Thyroid gland (tissue), 4 donors: ENCODE measurements around the gene DLGAP1. TPM values are rescaled to one million over a fixed set of nuclear protein-coding genes. Genes with fewer than 3 reads are reported as not detected.

Experiments
- DNase-seq, 2 donors: peaks; one replicate each; pipeline ENCODE4 v3.0.0-alpha.2; 2019
- H3K27ac ChIP-seq, 3 donors: fragments of 200-600 bp; sonication (generic); 1 replicate in 2 of 3; 2 replicates in 1 of 3; pipeline ENCODE4 v1.5.1; 2016 to 2019; ENCODE audit warnings: mild to moderate bottlenecking in 1 of 3, moderate library complexity in 1 of 3
- H3K27me3 ChIP-seq: fragments of 200-600 bp; sonication (generic); one replicate; pipeline ENCODE4 v1.5.1; 2019
- H3K36me3 ChIP-seq, 2 donors: fragments of 200-600 bp; sonication (generic); one replicate each; pipeline ENCODE4 v1.5.1; 2016 to 2019
- H3K4me1 ChIP-seq, 2 donors: fragments of 200-600 bp; sonication (generic); one replicate each; pipeline ENCODE4 v1.5.1; 2017 to 2019
- H3K4me3 ChIP-seq, 3 donors: fragments of 200-600 bp; sonication (generic); replicated peaks in 1 of 3; 1 replicate in 2 of 3; 2 replicates in 1 of 3; pipeline ENCODE4 v1.5.1; 2016; ENCODE audit warnings: mild to moderate bottlenecking in 1 of 3
- H3K9me3 ChIP-seq: fragments of 200-600 bp; sonication (generic); one replicate; pipeline ENCODE4 v1.5.1; 2017
- CTCF ChIP-seq, 6 experiments: fragments of 200-600 bp in 3 of 6; fragments of 450-650 bp in 3 of 6; sonication (generic) in 3 of 6; IDR thresholded peaks; one replicate each; pipeline ENCODE4 v1.5.1; 2016 to 2019; ENCODE audit warnings: antibody characterized with exemption in 6 of 6, mild to moderate bottlenecking in 2 of 6, inconsistent platforms in 1 of 6, moderate library complexity in 1 of 6
- POLR2A ChIP-seq, 2 donors: fragments of 450-650 bp; IDR thresholded peaks; one replicate each; pipeline ENCODE4 v1.6.1; 2017; ENCODE audit warnings: antibody characterized with exemption in 2 of 2, mild to moderate bottlenecking in 2 of 2, moderate library complexity in 1 of 2
- WGBS, 2 donors: methylation state at CpG; one replicate each; pipeline ENCODE4 v1.1.5; 2017; 5-methylcytosine and 5-hydroxymethylcytosine counted together
- intact Hi-C: fragments of 100-400 bp; cut with DNase I; formaldehyde crosslinking; loops from one replicate; pipeline ENCODE4 v1.15.1; 2023
- total RNA-seq, 4 donors: library from RNA; depleted of rRNA; stranded (reverse); fragments of >200 nt; gene quantifications; one replicate each; pipeline ENCODE4 v1.2.3, GENCODE V29; 2016

DLGAP1 gene
- total RNA-seq, 4 donors from 2014 or later: 0.25 to 2.7 (median 0.77) TPM

GRCh38 chr18:3871687-3872086, 583.4 kb downstream of the DLGAP1 start:
- no peak overlapping the region for H3K27ac ChIP-seq
- no peak for DNase-seq
- no peak for TF ChIP-seq POLR2A (IDR thresholded peaks at IDR 0.05)
- TF ChIP-seq CTCF (IDR thresholded peaks at IDR 0.05): no peak
- 78 to 85% methylated on average over 2 of the region's 2 CpGs for WGBS, 2 donors
- intact Hi-C loops: loop anchor here (10.0 kb wide), 1 partner anchor 167 kb away; no protein-coding TSS in a partner anchor
- H3K9me3 ChIP-seq: no peaks in the 10 kb centered on the region
- no peaks in the 10 kb centered on the region for H3K27me3 ChIP-seq
- H3K36me3 ChIP-seq: no peaks in the 10 kb centered on the region
- peaks cover 13 to 23% of the 10 kb centered on the region in 2 donors for H3K4me1 ChIP-seq
- H3K4me3 ChIP-seq: no peak overlapping the region

- no peak for DNase-seq
- intact Hi-C loops: loop anchor here (10.0 kb wide), 1 partner anchor 166 kb away; no protein-coding TSS in a partner anchor
These were observed 584.2 kb downstream of the DLGAP1 start for GRCh38 chr18:3870914-3871313.

GRCh38 chr18:3869848-3870247, 585.3 kb downstream of the DLGAP1 start:
- TF ChIP-seq CTCF (IDR thresholded peaks at IDR 0.05): peak in 4 of 6 experiments; percentile 39 to 63 (median 55)
- no peak for TF ChIP-seq POLR2A (IDR thresholded peaks at IDR 0.05)
- Histone ChIP-seq H3K4me1 (peaks cover 13 to 23% of the 10 kb centered on the region in 2 donors), H3K9me3 (no peaks in the 10 kb centered on the region), H3K27ac (no peak overlapping the region), H3K4me3 (no peak overlapping the region), H3K36me3 (no peaks in the 10 kb centered on the region), H3K27me3 (no peaks in the 10 kb centered on the region)
- intact Hi-C loops: loop anchor here (10.0 kb wide), 1 partner anchor 165 kb away; no protein-coding TSS in a partner anchor
- no peak for DNase-seq
- WGBS, 2 donors: 17 to 38% methylated on average over 2 of the region's 2 CpGs

More at GRCh38 chr18:3870914-3871313, 584.2 kb downstream of the DLGAP1 start:
- H3K27ac ChIP-seq: no peak overlapping the region
- H3K36me3 ChIP-seq: no peaks in the 10 kb centered on the region
- H3K9me3 ChIP-seq: no peaks in the 10 kb centered on the region
- no peak overlapping the region for H3K4me3 ChIP-seq
- WGBS, 2 donors: 93 to 94% methylated on average over 4 of the region's 4 CpGs
- H3K27me3 ChIP-seq: no peaks in the 10 kb centered on the region
- TF ChIP-seq CTCF (IDR thresholded peaks at IDR 0.05) (no peak), POLR2A (IDR thresholded peaks at IDR 0.05) (no peak)
- H3K4me1 ChIP-seq: peaks cover 13 to 23% of the 10 kb centered on the region in 2 donors

GRCh38 chr18:3867864-3868311, 587.2 kb downstream of the DLGAP1 start:
- 16 to 22% methylated on average over 8 of the region's 8 CpGs for WGBS, 2 donors
- TF ChIP-seq POLR2A (IDR thresholded peaks at IDR 0.05) (no peak), CTCF (IDR thresholded peaks at IDR 0.05) (no peak)
- no peaks in the 10 kb centered on the region for H3K36me3 ChIP-seq
- no peak overlapping the region for H3K4me3 ChIP-seq
- DNase-seq: peak in 1 of 2 donors; percentile 28
- intact Hi-C loops: no loop called here
- no peaks in the 10 kb centered on the region for H3K9me3 ChIP-seq
- no peaks in the 10 kb centered on the region for H3K27me3 ChIP-seq
- peaks cover 13 to 16% of the 10 kb centered on the region in 2 donors for H3K4me1 ChIP-seq
- peak overlapping the region in 2 of 3 donors; percentile 27 to 79 for H3K27ac ChIP-seq

- Histone ChIP-seq H3K36me3 (no peaks in the 10 kb centered on the region), H3K4me3 (no peak overlapping the region), H3K4me1 (peaks cover 13 to 16% of the 10 kb centered on the region in 2 donors), H3K27me3 (no peaks in the 10 kb centered on the region), H3K27ac (peak overlapping the region in 1 of 3 donors; percentile 79), H3K9me3 (no peaks in the 10 kb centered on the region)
- WGBS, 2 donors: 81 to 84% methylated on average over 3 of the region's 3 CpGs
- intact Hi-C loops: no loop called here
- no peak for TF ChIP-seq CTCF (IDR thresholded peaks at IDR 0.05)
- no peak for TF ChIP-seq POLR2A (IDR thresholded peaks at IDR 0.05)
- DNase-seq: no peak
These were observed 587.9 kb downstream of the DLGAP1 start for GRCh38 chr18:3867236-3867635.
